ENCODE data around the gene CRYL1.

The CRYL1 gene

GRCh38 chr13:20559659-20560356, 34.2 kb upstream of the CRYL1 start:
- no peak overlapping the region for H3K4me3 ChIP-seq (ENCODE audit: low read depth, low read length)
- no peaks in the 10 kb centered on the region for H3K27me3 ChIP-seq
- no peak for DNase-seq
- H3K36me3 ChIP-seq, result no peaks in the 10 kb centered on the region
- no peaks in the 10 kb centered on the region for H3K4me1 ChIP-seq
- H3K9me3 ChIP-seq, result no peaks in the 10 kb centered on the region
- no peak for TF ChIP-seq CTCF (IDR thresholded peaks at IDR 0.05; ENCODE audit: low read depth, low read length)

- Histone ChIP-seq H3K36me3 (no peaks in the 10 kb centered on the region), H3K4me1 (no peaks in the 10 kb centered on the region), H3K9me3 (no peaks in the 10 kb centered on the region), H3K4me3 (ENCODE audit: low read depth, low read length) (no peak overlapping the region), H3K27me3 (no peaks in the 10 kb centered on the region)
- no peak for DNase-seq
- TF ChIP-seq CTCF (IDR thresholded peaks at IDR 0.05; ENCODE audit: low read depth, low read length), result no peak
Measured at GRCh38 chr13:20558982-20559381, 33.3 kb upstream of the CRYL1 start.

- Histone ChIP-seq H3K36me3 (no peaks in the 10 kb centered on the region), H3K4me3 (ENCODE audit: low read depth, low read length) (no peak overlapping the region), H3K27me3 (no peaks in the 10 kb centered on the region), H3K4me1 (no peaks in the 10 kb centered on the region), H3K9me3 (no peaks in the 10 kb centered on the region)
- TF ChIP-seq CTCF (IDR thresholded peaks at IDR 0.05; ENCODE audit: low read depth, low read length), result no peak
- no peak for DNase-seq
Measured at GRCh38 chr13:20553311-20553710, 27.7 kb upstream of the CRYL1 start.

- no peak for DNase-seq
- TF ChIP-seq CTCF (IDR thresholded peaks at IDR 0.05; ENCODE audit: low read depth, low read length), result no peak
- Histone ChIP-seq H3K4me1 (no peaks in the 10 kb centered on the region), H3K9me3 (no peaks in the 10 kb centered on the region), H3K27me3 (no peaks in the 10 kb centered on the region), H3K4me3 (ENCODE audit: low read depth, low read length) (no peak overlapping the region), H3K36me3 (no peaks in the 10 kb centered on the region)
Measured at GRCh38 chr13:20550799-20551198, 25.1 kb upstream of the CRYL1 start.

GRCh38 chr13:20547479-20547908, 21.8 kb upstream of the CRYL1 start:
- H3K27me3 ChIP-seq, result no peaks in the 10 kb centered on the region
- H3K4me3 ChIP-seq (ENCODE audit: low read depth, low read length), result no peak overlapping the region
- no peak for DNase-seq
- H3K9me3 ChIP-seq, result no peaks in the 10 kb centered on the region
- no peaks in the 10 kb centered on the region for H3K4me1 ChIP-seq
- no peaks in the 10 kb centered on the region for H3K36me3 ChIP-seq
- no peak for TF ChIP-seq CTCF (IDR thresholded peaks at IDR 0.05; ENCODE audit: low read depth, low read length)

- no peaks in the 10 kb centered on the region for H3K9me3 ChIP-seq
- H3K27me3 ChIP-seq, result no peaks in the 10 kb centered on the region
- H3K4me3 ChIP-seq (ENCODE audit: low read depth, low read length), result no peak overlapping the region
- no peaks in the 10 kb centered on the region for H3K4me1 ChIP-seq
- no peak for DNase-seq
- TF ChIP-seq CTCF (IDR thresholded peaks at IDR 0.05; ENCODE audit: low read depth, low read length), result no peak
- H3K36me3 ChIP-seq, result no peaks in the 10 kb centered on the region
Measured at GRCh38 chr13:20546556-20546955, 20.9 kb upstream of the CRYL1 start.
